ENCODE data around the gene CD160.

Gene CD160

DNA sequence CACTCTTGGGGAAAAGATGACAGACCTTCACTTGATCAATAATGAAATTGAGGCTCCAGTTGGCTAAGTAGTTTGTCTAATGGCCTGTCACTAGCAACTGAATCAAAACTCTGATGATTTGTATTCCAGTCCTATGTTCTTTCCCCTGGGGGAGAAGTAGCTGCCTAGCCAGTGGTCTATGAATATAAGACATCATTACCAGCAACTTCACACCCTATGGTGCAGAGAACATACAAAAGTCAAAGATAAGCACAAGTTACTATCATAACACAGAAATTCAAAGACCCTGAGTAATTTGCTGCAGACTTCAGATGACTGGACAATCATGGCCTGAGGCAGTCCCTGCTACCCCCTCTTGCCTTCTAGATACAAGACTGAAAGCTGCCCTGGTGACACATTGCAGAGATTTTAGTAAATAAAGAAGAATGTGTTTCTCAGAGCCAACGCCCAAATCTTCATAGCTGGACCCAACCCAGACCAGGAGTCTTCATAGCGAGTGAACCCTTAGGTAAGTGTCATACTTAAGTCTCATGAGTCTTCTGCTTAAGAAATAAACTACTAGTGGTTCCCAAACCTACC, 13.1 kb upstream of the CD160 start:
- H3K27ac ChIP-seq: no peak overlapping the region
- TF ChIP-seq, protein P1, sequence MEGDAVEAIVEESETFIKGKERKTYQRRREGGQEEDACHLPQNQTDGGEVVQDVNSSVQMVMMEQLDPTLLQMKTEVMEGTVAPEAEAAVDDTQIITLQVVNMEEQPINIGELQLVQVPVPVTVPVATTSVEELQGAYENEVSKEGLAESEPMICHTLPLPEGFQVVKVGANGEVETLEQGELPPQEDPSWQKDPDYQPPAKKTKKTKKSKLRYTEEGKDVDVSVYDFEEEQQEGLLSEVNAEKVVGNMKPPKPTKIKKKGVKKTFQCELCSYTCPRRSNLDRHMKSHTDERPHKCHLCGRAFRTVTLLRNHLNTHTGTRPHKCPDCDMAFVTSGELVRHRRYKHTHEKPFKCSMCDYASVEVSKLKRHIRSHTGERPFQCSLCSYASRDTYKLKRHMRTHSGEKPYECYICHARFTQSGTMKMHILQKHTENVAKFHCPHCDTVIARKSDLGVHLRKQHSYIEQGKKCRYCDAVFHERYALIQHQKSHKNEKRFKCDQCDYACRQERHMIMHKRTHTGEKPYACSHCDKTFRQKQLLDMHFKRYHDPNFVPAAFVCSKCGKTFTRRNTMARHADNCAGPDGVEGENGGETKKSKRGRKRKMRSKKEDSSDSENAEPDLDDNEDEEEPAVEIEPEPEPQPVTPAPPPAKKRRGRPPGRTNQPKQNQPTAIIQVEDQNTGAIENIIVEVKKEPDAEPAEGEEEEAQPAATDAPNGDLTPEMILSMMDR (IDR thresholded peaks at IDR 0.05): no peak
- no peak for TF ChIP-seq ZFX (IDR thresholded peaks at IDR 0.05; ENCODE audit: borderline replicate concordance)

DNA sequence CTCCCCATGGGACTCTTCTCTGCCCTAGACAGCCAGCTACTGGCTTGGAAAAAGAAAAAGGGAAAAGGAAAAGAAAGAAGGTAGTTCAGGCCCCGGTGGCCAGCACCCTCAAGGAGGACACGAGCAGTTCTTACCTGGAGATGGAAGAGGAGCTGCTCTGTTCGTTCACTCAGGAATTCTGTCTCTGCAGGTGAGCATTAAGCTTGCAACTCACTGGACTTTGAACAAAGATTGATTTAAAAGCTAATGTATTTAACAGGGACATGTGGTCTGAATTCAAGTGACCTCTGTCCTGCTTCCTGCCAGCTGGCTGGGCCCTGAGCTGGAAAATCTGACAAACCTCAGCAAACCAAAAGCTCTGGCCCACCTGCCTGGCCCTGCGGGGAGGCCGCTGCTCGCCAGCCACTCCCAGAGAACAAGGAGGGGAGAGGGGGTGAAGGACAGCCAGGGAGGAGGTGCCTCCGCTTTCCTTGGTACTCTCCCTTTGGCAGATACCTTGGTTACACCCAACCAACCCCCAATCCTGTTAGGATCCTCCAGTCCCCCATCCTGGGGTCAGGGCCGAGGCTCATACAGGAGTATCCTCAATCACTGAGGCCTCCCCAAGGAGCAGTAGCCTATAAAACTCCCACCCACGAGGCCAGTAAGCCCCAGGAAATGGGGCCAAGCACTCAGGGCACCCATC, 12.0 kb upstream of the CD160 start, which contains the start of gene PDZK1:
Gene PDZK1 (minus strand): TSS at position 186 of the 685 bp plus-strand sequence. CDS start 19,347 bp downstream, outside the sequence.
- TF ChIP-seq ZFX (IDR thresholded peaks at IDR 0.05; ENCODE audit: borderline replicate concordance): no peak
- TF ChIP-seq, protein P1 (IDR thresholded peaks at IDR 0.05): no peak
- no peak within 1 kb of the TSS for H3K27ac ChIP-seq

DNA sequence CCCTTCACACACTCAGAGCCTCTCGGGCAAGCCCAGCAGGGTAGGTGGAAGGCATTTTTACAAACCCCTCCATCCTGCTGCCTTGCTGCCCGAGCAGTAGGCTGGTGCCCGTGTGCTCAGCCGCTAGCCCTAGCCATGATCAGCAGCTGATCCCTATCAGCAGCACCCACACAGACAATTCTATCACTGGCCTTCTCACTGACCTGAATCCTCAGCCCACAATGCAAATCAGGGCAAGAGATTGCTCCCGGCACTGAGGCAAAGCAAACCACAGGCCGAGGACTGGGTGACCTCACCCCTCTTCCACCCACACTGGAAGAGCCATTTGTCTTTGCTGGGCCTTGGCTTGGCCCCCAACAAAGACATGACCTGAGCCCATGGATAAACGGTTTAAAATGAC, 11.2 kb upstream of the CD160 start:
- H3K27ac ChIP-seq: no peak overlapping the region

DNA sequence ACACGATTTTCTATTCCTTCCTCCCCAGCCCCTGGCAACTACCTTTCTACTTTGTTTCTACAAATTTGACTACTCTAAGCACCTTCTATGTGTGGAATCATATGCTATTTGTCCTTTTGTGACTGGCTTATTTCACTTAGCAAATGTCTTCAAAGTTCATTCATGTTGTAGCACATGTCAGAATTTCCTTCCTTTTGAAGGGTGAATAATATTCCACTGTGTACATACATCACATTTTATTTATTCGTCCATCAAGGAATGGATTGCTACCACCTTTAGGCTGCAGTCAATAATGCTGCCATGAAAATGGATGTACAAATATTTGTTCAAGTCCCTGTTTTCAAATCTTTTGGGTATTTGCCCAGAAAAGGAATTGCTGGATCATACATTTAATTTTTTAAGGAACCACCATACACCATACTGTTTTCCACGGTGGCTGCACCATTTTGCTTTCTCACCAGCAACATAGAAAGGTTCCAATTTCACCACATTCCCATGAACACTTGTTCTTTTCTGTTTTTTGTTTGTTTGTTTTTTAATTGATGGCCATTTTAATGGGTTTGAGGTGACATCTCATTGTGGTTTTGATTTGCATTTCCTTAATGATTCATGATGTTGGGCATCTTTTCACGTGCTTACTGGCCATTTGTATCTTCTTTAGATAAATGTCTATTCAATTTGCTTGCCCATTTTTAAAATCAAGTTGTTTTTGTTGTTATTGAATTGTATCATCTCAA, 8.8 kb upstream of the CD160 start:
- no peak overlapping the region for H3K27ac ChIP-seq
- TF ChIP-seq, protein P1 (IDR thresholded peaks at IDR 0.05): no peak
- TF ChIP-seq ZFX (IDR thresholded peaks at IDR 0.05; ENCODE audit: borderline replicate concordance): no peak

More for the DNA sequence above, 11.2 kb upstream of the CD160 start:
- TF ChIP-seq, protein P1 (IDR thresholded peaks at IDR 0.05): no peak
- no peak for TF ChIP-seq ZFX (IDR thresholded peaks at IDR 0.05; ENCODE audit: borderline replicate concordance)

DNA sequence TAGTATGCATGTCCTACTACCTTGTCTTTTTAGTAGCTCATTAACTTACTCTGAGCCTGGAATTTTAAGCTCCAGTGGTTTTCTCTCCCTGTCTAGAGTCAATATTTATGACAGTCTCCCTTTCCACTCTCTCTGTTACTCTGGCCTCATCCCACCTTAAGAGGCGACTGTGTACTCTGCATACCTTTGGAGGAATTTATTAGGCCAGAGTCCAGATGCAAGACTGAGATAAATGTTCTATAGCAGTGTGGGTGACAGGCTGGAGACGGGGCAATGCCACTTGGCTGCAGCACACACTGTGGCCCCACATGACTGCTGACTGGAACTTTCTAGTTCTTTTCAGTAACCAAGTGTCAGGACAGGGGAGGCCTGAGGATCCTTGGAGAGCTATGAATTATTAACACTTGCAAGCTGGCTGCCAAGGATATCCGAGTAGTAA, 8.1 kb upstream of the CD160 start:
- TF ChIP-seq, protein P1 (IDR thresholded peaks at IDR 0.05): no peak
- TF ChIP-seq ZFX (IDR thresholded peaks at IDR 0.05; ENCODE audit: borderline replicate concordance): no peak
- H3K27ac ChIP-seq: no peak overlapping the region

DNA sequence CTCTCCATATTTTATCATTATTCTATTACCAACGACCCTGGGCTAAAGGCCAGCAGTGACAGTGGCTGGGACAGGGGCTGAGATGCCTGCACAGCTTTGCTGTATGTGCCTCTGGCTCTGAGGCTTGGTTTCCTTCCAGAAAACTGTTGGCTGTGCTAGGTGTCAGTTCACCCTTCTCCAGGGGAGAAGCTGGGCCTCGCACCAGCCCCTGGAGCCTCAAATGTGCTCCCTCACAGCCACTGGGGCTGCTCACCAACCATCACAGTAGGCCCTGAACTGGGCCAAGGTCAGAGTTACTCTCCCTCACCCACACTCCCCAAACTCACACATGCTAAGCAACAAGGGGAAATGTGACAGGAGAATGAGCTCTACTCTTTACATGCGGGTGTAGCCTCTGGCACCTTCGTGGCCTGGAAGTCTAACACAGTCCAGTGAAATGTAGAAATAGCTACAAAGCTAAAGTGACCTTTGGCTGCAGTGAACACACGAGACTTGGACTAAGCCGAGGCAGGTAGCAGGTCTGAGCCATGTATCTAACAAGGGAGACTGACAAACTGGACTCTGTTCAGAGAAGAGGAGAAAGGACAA, 4.7 kb upstream of the CD160 start:
- no peak for TF ChIP-seq ZFX (IDR thresholded peaks at IDR 0.05; ENCODE audit: borderline replicate concordance)
- TF ChIP-seq, protein P1 (IDR thresholded peaks at IDR 0.05): no peak
- H3K27ac ChIP-seq: no peak overlapping the region

Data from 22Rv1 (cell line).